ENCODE measurements around the gene CNN3.

CNN3 gene

GRCh38 chr1:94935476-94935875 lies 8.6 kb upstream of the CNN3 start:
- peak; percentile 30; the same call in 1 of the 3 replicates for ATAC-seq

GRCh38 chr1:94935034-94935433 lies 8.1 kb upstream of the CNN3 start:
- peak; percentile 55 for ATAC-seq
- TF ChIP-seq ZNF8 (CRISPR knock-in tag; IDR thresholded peaks at IDR 0.05), result no peak
- TF ChIP-seq TOX (CRISPR knock-in tag; IDR thresholded peaks at IDR 0.05; ENCODE audit: borderline replicate concordance), result 0 out of 2 replicates have a peak, but pooled peaks have one; percentile 44

More at GRCh38 chr1:94935476-94935875, 8.6 kb upstream of the CNN3 start:
- TF ChIP-seq PATZ1 (CRISPR knock-in tag; IDR thresholded peaks at IDR 0.05; ENCODE audit: borderline replicate concordance) (no peak), CSRNP3 (CRISPR knock-in tag; IDR thresholded peaks at IDR 0.05) (no peak), ARNTL (CRISPR knock-in tag; IDR thresholded peaks at IDR 0.05; ENCODE audit: borderline replicate concordance, low read depth) (no peak), ZFP3 (CRISPR knock-in tag; IDR thresholded peaks at IDR 0.05) (no peak), PPARA (CRISPR knock-in tag; IDR thresholded peaks at IDR 0.05; ENCODE audit: borderline replicate concordance) (no peak), CSDC2 (CRISPR knock-in tag; IDR thresholded peaks at IDR 0.05) (no peak), ZNF8 (CRISPR knock-in tag; IDR thresholded peaks at IDR 0.05) (no peak)

GRCh38 chr1:94934551-94934950 lies 7.6 kb upstream of the CNN3 start:
- no peak for TF ChIP-seq SNAI2 (CRISPR knock-in tag; IDR thresholded peaks at IDR 0.05)
- no peak for TF ChIP-seq TSHZ2 (CRISPR knock-in tag; IDR thresholded peaks at IDR 0.05)
- TF ChIP-seq BACH2 (CRISPR knock-in tag; IDR thresholded peaks at IDR 0.05; ENCODE audit: borderline replicate concordance), result no peak
- no peak for TF ChIP-seq ISL1 (CRISPR knock-in tag; IDR thresholded peaks at IDR 0.05)
- no peak for TF ChIP-seq CREB5 (CRISPR knock-in tag; IDR thresholded peaks at IDR 0.05; ENCODE audit: low read depth)
- no peak for TF ChIP-seq ESRRG (CRISPR knock-in tag; IDR thresholded peaks at IDR 0.05)
- no peak for TF ChIP-seq RARB (CRISPR knock-in tag; IDR thresholded peaks at IDR 0.05)
- TF ChIP-seq ZFP30 (CRISPR knock-in tag; IDR thresholded peaks at IDR 0.05), result no peak
- no peak for ATAC-seq

GRCh38 chr1:94931254-94931841 lies 4.4 kb upstream of the CNN3 start:
- no peak for ATAC-seq
- TF ChIP-seq TSHZ2 (CRISPR knock-in tag; IDR thresholded peaks at IDR 0.05), result no peak
- TF ChIP-seq CSDC2 (CRISPR knock-in tag; IDR thresholded peaks at IDR 0.05), result no peak
- TF ChIP-seq ZNF565 (CRISPR knock-in tag; conservative IDR thresholded peaks at IDR 0.05; ENCODE audit: low read depth), result no peak
- no peak for TF ChIP-seq ESRRG (CRISPR knock-in tag; IDR thresholded peaks at IDR 0.05)
- TF ChIP-seq CSRNP3 (CRISPR knock-in tag; IDR thresholded peaks at IDR 0.05), result no peak

Data from SK-N-SH treated with all-trans-retinoic acid at 6 μM for 48 hours (cell line).